ENCODE measurements around the gene NRAP. TPM values are rescaled to one million over a fixed set of nuclear protein-coding genes. Genes with fewer than 3 reads are reported as not detected.

NRAP gene
- total RNA-seq, 1 experiment from 2014 or later, result not detected

GRCh38 chr10:113555751-113556150, 108.1 kb downstream of the NRAP start:
- no peaks in the 10 kb centered on the region for H3K9me3 ChIP-seq (ENCODE audit: low read length)
- DNase-seq, result no peak
- no peaks in the 10 kb centered on the region for H3K4me1 ChIP-seq (ENCODE audit: low read length)
- H3K9ac ChIP-seq (ENCODE audit: low read length), result no peak overlapping the region
- no peaks in the 10 kb centered on the region for H3K27me3 ChIP-seq (ENCODE audit: low read length)
- no peaks in the 10 kb centered on the region for H3K36me3 ChIP-seq (ENCODE audit: insufficient read depth, low read length)
- H3K4me3 ChIP-seq (ENCODE audit: low read length), result no peak overlapping the region
- H4K20me1 ChIP-seq (ENCODE audit: insufficient read depth, low read depth, low read length), result no peaks in the 10 kb centered on the region
- H2AFZ ChIP-seq (ENCODE audit: low read length), result no peak overlapping the region
- no peaks in the 10 kb centered on the region for H3K79me2 ChIP-seq (ENCODE audit: low read length)
- H3K4me2 ChIP-seq (ENCODE audit: low read depth, low read length, poor library complexity, severe bottlenecking), result no peak overlapping the region
- H3K27ac ChIP-seq (ENCODE audit: low read length), result no peak overlapping the region
- H3K9me2 ChIP-seq (replicated peaks; ENCODE audit: insufficient read depth, low read length), result no peaks in the 10 kb centered on the region

GRCh38 chr10:113555245-113555644, 108.6 kb downstream of the NRAP start:
- Histone ChIP-seq H3K79me2 (ENCODE audit: low read length) (no peaks in the 10 kb centered on the region), H3K9ac (ENCODE audit: low read length) (no peak overlapping the region), H3K36me3 (ENCODE audit: insufficient read depth, low read length) (no peaks in the 10 kb centered on the region), H3K4me3 (ENCODE audit: low read length) (no peak overlapping the region), H3K4me1 (ENCODE audit: low read length) (no peaks in the 10 kb centered on the region), H3K9me3 (ENCODE audit: low read length) (no peaks in the 10 kb centered on the region), H3K4me2 (ENCODE audit: low read depth, low read length, poor library complexity, severe bottlenecking) (no peak overlapping the region), H2AFZ (ENCODE audit: low read length) (no peak overlapping the region), H3K27me3 (ENCODE audit: low read length) (no peaks in the 10 kb centered on the region), H3K9me2 (replicated peaks; ENCODE audit: insufficient read depth, low read length) (no peaks in the 10 kb centered on the region), H4K20me1 (ENCODE audit: insufficient read depth, low read depth, low read length) (no peaks in the 10 kb centered on the region), H3K27ac (ENCODE audit: low read length) (no peak overlapping the region)
- no peak for DNase-seq

GRCh38 chr10:113554214-113554613, 109.6 kb downstream of the NRAP start:
- H3K4me3 ChIP-seq (ENCODE audit: low read length), result no peak overlapping the region
- no peak overlapping the region for H3K9ac ChIP-seq (ENCODE audit: low read length)
- no peak overlapping the region for H2AFZ ChIP-seq (ENCODE audit: low read length)
- H3K27me3 ChIP-seq (ENCODE audit: low read length), result no peaks in the 10 kb centered on the region
- H3K9me2 ChIP-seq (replicated peaks; ENCODE audit: insufficient read depth, low read length), result no peaks in the 10 kb centered on the region
- H3K79me2 ChIP-seq (ENCODE audit: low read length), result no peaks in the 10 kb centered on the region
- no peak overlapping the region for H3K27ac ChIP-seq (ENCODE audit: low read length)
- H3K4me1 ChIP-seq (ENCODE audit: low read length), result no peaks in the 10 kb centered on the region
- no peaks in the 10 kb centered on the region for H3K36me3 ChIP-seq (ENCODE audit: insufficient read depth, low read length)
- no peak overlapping the region for H3K4me2 ChIP-seq (ENCODE audit: low read depth, low read length, poor library complexity, severe bottlenecking)
- H4K20me1 ChIP-seq (ENCODE audit: insufficient read depth, low read depth, low read length), result no peaks in the 10 kb centered on the region
- no peak for DNase-seq
- H3K9me3 ChIP-seq (ENCODE audit: low read length), result no peaks in the 10 kb centered on the region

GRCh38 chr10:113553149-113553548, 110.7 kb downstream of the NRAP start:
- Histone ChIP-seq H3K27ac (ENCODE audit: low read length) (no peak overlapping the region), H3K27me3 (ENCODE audit: low read length) (no peaks in the 10 kb centered on the region), H3K79me2 (ENCODE audit: low read length) (no peaks in the 10 kb centered on the region), H3K9ac (ENCODE audit: low read length) (no peak overlapping the region), H3K9me3 (ENCODE audit: low read length) (no peaks in the 10 kb centered on the region), H2AFZ (ENCODE audit: low read length) (no peak overlapping the region), H3K4me3 (ENCODE audit: low read length) (no peak overlapping the region), H4K20me1 (ENCODE audit: insufficient read depth, low read depth, low read length) (no peaks in the 10 kb centered on the region), H3K4me2 (ENCODE audit: low read depth, low read length, poor library complexity, severe bottlenecking) (no peak overlapping the region), H3K36me3 (ENCODE audit: insufficient read depth, low read length) (no peaks in the 10 kb centered on the region), H3K9me2 (replicated peaks; ENCODE audit: insufficient read depth, low read length) (no peaks in the 10 kb centered on the region), H3K4me1 (ENCODE audit: low read length) (no peaks in the 10 kb centered on the region)
- DNase-seq, result no peak

GRCh38 chr10:113552701-113553100, 111.1 kb downstream of the NRAP start, which contains the start of gene HABP2:
HABP2 (plus strand) TSS chr10:113553053; CDS start chr10:113553122, 69 bp downstream.
- Histone ChIP-seq H3K9me2 (replicated peaks; ENCODE audit: insufficient read depth, low read length) (no peaks in the 10 kb centered on the region), H3K27me3 (ENCODE audit: low read length) (no peaks in the 10 kb centered on the region), H3K79me2 (ENCODE audit: low read length) (no peaks in the 10 kb centered on the region), H3K9ac (ENCODE audit: low read length) (no peak within 1 kb of the TSS), H4K20me1 (ENCODE audit: insufficient read depth, low read depth, low read length) (no peaks in the 10 kb centered on the region), H3K36me3 (ENCODE audit: insufficient read depth, low read length) (no peaks in the 10 kb centered on the region), H3K9me3 (ENCODE audit: low read length) (no peaks in the 10 kb centered on the region), H3K27ac (ENCODE audit: low read length) (no peak within 1 kb of the TSS), H2AFZ (ENCODE audit: low read length) (no peak within 1 kb of the TSS), H3K4me3 (ENCODE audit: low read length) (no peak within 1 kb of the TSS), H3K4me2 (ENCODE audit: low read depth, low read length, poor library complexity, severe bottlenecking) (no peak within 1 kb of the TSS), H3K4me1 (ENCODE audit: low read length) (no peaks in the 10 kb centered on the region)
- no peak for DNase-seq

- H2AFZ ChIP-seq (ENCODE audit: low read length), result no peak overlapping the region
- no peaks in the 10 kb centered on the region for H3K79me2 ChIP-seq (ENCODE audit: low read length)
Observed at GRCh38 chr10:113552014-113552413, 111.8 kb downstream of the NRAP start.

GRCh38 chr10:113550365-113550764, 113.5 kb downstream of the NRAP start:
- no peaks in the 10 kb centered on the region for H3K27me3 ChIP-seq (ENCODE audit: low read length)
- no peaks in the 10 kb centered on the region for H3K79me2 ChIP-seq (ENCODE audit: low read length)
- H3K27ac ChIP-seq (ENCODE audit: low read length), result no peak overlapping the region
- no peak overlapping the region for H3K4me2 ChIP-seq (ENCODE audit: low read depth, low read length, poor library complexity, severe bottlenecking)
- no peak for DNase-seq
- H3K9me2 ChIP-seq (replicated peaks; ENCODE audit: insufficient read depth, low read length), result no peaks in the 10 kb centered on the region
- H4K20me1 ChIP-seq (ENCODE audit: insufficient read depth, low read depth, low read length), result no peaks in the 10 kb centered on the region
- H3K4me3 ChIP-seq (ENCODE audit: low read length), result no peak overlapping the region
- no peaks in the 10 kb centered on the region for H3K4me1 ChIP-seq (ENCODE audit: low read length)
- no peak overlapping the region for H2AFZ ChIP-seq (ENCODE audit: low read length)
- H3K36me3 ChIP-seq (ENCODE audit: insufficient read depth, low read length), result no peaks in the 10 kb centered on the region
- no peaks in the 10 kb centered on the region for H3K9me3 ChIP-seq (ENCODE audit: low read length)
- no peak overlapping the region for H3K9ac ChIP-seq (ENCODE audit: low read length)

More at GRCh38 chr10:113552014-113552413, 111.8 kb downstream of the NRAP start:
- Histone ChIP-seq H3K9ac (ENCODE audit: low read length) (no peak overlapping the region), H3K27ac (ENCODE audit: low read length) (no peak overlapping the region), H3K9me2 (replicated peaks; ENCODE audit: insufficient read depth, low read length) (no peaks in the 10 kb centered on the region), H3K9me3 (ENCODE audit: low read length) (no peaks in the 10 kb centered on the region), H3K36me3 (ENCODE audit: insufficient read depth, low read length) (no peaks in the 10 kb centered on the region), H3K4me2 (ENCODE audit: low read depth, low read length, poor library complexity, severe bottlenecking) (no peak overlapping the region), H3K27me3 (ENCODE audit: low read length) (no peaks in the 10 kb centered on the region), H3K4me3 (ENCODE audit: low read length) (no peak overlapping the region), H3K4me1 (ENCODE audit: low read length) (no peaks in the 10 kb centered on the region), H4K20me1 (ENCODE audit: insufficient read depth, low read depth, low read length) (no peaks in the 10 kb centered on the region)
- DNase-seq, result no peak

- no peaks in the 10 kb centered on the region for H3K9me3 ChIP-seq (ENCODE audit: low read length)
- H3K9ac ChIP-seq (ENCODE audit: low read length), result no peak overlapping the region
- H3K4me2 ChIP-seq (ENCODE audit: low read depth, low read length, poor library complexity, severe bottlenecking), result no peak overlapping the region
- H3K79me2 ChIP-seq (ENCODE audit: low read length), result no peaks in the 10 kb centered on the region
- H3K36me3 ChIP-seq (ENCODE audit: insufficient read depth, low read length), result no peaks in the 10 kb centered on the region
- no peaks in the 10 kb centered on the region for H3K4me1 ChIP-seq (ENCODE audit: low read length)
- H3K27me3 ChIP-seq (ENCODE audit: low read length), result no peaks in the 10 kb centered on the region
- no peaks in the 10 kb centered on the region for H3K9me2 ChIP-seq (replicated peaks; ENCODE audit: insufficient read depth, low read length)
- H2AFZ ChIP-seq (ENCODE audit: low read length), result no peak overlapping the region
- DNase-seq, result no peak
- no peaks in the 10 kb centered on the region for H4K20me1 ChIP-seq (ENCODE audit: insufficient read depth, low read depth, low read length)
- no peak overlapping the region for H3K27ac ChIP-seq (ENCODE audit: low read length)
- no peak overlapping the region for H3K4me3 ChIP-seq (ENCODE audit: low read length)
Observed at GRCh38 chr10:113549856-113550255, 114.0 kb downstream of the NRAP start.

- Histone ChIP-seq H3K27ac (ENCODE audit: low read length) (no peak overlapping the region), H3K27me3 (ENCODE audit: low read length) (no peaks in the 10 kb centered on the region), H3K4me3 (ENCODE audit: low read length) (no peak overlapping the region), H3K4me2 (ENCODE audit: low read depth, low read length, poor library complexity, severe bottlenecking) (no peak overlapping the region), H2AFZ (ENCODE audit: low read length) (no peak overlapping the region), H3K79me2 (ENCODE audit: low read length) (no peaks in the 10 kb centered on the region), H3K9me3 (ENCODE audit: low read length) (no peaks in the 10 kb centered on the region), H4K20me1 (ENCODE audit: insufficient read depth, low read depth, low read length) (no peaks in the 10 kb centered on the region), H3K9ac (ENCODE audit: low read length) (no peak overlapping the region), H3K4me1 (ENCODE audit: low read length) (no peaks in the 10 kb centered on the region), H3K9me2 (replicated peaks; ENCODE audit: insufficient read depth, low read length) (no peaks in the 10 kb centered on the region), H3K36me3 (ENCODE audit: insufficient read depth, low read length) (no peaks in the 10 kb centered on the region)
- DNase-seq, result no peak
Observed at GRCh38 chr10:113547426-113547825, 116.4 kb downstream of the NRAP start.
